ENCODE results near the gene KRT78.

The KRT78 gene

DNA sequence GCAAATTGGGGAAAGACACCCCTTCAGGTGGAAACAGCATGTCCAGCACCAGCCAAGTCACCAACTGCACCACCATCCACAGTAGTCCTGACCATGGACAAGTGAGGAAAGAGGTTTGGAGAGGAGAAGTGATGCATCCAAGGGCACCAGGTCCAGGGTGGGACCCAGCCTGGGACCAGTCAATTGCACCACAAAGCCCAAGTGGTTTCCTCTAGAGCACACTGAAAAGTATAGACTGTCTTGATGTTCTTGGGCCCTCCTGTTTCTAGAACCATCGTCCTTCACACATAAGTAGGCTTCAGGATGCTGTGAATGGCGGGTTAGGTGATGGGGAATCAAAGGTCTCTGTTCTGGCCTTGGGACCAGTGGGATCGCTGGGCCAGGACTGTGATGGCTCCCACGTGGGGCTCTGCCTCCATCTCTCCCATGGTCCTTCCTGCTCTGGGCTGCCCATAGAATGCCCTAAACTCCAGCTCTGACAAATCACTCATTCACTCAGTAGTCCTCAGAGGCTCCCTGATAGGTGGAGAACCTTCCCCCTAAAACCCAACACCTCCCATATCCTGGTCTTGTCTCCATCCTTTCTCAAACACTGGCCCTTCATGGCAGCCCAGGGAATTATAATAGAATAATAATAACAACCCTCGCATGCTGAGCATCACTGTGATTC, 23.9 kb downstream of the KRT78 start:
- DNase-seq (ENCODE audit: low read depth in 2 of 2), result no peak

DNA sequence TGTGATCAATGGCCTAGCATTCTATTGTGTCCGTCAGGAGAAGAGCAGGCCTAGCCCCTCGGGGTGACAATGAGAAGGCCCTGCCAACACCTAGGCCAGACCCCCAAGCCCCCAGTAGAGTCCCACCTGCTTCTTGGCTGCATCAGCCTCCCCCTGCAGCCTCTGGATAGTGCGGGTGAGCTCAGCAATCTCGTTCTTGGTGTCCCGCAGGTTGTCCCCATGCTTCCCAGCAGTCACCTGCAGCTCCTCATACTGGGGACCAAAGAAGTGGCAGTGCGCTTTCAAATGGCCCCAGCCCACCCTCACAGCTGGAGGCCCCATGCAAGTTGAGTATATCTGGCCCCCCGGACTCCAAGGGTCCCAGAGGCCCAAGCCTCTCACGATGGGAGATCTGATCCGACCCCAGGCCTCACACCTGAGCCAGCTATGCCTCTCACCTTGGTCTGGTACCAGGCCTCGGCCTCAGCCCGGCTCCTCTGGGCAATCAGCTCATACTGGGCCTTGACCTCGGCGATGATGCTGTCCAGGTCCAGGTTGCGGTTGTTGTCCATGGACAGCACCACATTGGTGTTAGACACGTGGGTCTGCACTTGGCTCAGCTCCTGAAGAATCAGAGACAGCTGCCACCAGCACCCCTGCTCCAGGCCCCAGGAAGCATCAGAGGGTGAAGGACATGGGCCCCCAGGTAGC, 24.9 kb downstream of the KRT78 start:
- DNase-seq (ENCODE audit: low read depth in 2 of 2), result no peak

DNA sequence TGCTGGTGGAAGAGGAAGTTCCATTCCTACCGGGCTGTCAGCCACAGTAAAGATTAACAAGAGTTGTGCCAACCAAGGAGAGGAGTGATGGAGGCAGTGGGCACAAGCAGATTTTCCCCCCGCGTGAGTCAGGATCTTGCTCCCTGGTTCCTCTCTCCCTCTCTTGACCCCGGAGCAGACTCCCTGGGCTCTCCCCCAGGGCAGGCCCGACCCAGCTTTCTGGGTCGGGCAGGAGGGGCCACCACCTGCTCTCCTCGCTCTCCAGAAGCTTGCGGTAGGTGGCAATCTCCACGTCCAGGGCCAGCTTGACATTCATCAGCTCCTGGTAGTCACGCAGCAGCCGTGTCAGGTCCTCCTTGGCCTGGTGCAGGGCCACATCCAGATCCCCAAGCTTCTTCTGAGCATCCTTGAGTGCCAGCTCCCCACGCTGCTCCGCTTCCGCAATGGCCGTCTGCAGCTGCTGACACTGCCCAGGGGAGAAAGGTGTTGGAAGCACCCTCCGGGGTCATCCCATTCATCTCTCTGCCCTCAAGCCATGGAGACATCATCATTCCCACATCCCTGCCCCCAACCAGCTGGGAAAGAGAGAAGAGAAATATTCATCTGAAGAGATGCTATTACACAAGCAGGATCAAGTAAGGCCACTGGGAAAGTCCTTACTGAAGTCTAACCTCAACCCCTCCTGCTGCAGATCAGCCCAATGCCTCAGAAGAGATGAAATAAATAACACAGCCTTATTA, 25.9 kb downstream of the KRT78 start:
- DNase-seq (ENCODE audit: low read depth in 2 of 2), result no peak

DNA sequence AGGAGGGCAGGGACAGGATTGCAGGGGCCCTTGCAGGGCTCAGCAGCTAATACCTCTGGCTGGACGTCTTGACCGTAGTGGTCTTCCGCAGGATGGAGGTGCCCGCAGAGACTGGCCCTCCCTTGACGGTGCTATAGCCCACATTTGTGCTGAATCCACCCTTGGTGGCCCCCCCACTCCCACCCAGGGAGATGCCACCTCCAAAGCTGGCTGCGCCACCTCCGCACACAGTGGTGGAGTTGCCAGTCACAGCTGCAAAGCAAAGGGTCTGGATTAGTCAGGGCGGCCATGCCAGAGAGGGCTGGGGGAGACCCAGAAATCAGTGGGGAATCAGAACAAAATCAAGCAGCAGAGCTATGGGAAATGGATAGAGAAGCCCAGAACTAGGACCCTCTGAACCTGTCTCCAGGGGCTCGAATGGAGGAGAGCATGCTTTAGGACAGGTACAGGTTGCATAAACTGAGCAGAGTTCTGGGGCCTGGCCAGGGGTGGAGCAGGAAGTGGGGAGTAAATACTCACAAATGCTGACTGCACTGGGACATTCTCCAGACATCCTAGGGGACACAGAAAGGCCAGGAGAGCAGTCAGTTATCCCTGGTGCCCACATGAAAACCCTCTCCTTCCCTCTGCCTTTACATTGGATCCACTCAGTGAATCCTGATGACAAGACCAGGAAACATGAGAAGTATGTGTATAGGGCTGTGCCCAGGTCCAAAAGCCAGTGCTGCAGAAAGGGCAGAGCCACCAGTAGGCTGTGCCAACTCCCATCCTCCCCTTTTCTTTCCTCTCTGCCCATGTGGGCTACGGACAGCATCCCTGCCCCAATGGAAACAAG, 26.8 kb downstream of the KRT78 start:
- DNase-seq (ENCODE audit: low read depth in 2 of 2), result no peak

DNA sequence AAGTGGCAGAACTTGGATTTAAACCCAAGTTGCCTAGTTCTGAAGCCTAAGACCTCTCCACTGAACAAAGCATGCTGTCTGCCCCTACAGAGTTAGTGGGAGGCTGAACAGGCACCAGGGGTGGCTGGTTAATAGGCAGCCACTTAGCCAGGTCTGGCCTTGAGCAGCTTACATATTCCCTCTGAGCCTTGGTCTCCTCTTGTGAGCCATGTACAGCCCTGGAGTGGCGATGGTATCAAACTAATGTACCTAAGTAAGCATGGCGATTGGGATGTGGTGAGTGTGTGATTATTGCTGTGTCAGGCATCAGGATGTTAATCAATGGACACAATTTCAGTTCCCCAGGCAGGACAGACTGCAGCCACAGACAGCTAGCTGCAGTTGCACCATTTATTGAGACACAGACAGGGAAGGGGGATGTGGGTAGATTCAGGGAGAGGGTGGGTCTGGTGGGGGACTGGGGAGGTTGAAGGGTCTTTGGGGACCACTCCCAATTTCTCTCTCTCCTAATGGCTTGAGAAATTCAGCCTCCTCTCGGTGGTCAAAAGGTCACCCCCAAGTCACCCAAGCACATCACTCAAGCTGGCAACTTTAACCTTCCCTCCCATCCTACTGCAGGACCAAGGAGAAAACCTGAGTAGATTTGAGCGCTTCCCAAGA, 27.6 kb downstream of the KRT78 start:
- DNase-seq (ENCODE audit: low read depth in 2 of 2), result no peak

DNA sequence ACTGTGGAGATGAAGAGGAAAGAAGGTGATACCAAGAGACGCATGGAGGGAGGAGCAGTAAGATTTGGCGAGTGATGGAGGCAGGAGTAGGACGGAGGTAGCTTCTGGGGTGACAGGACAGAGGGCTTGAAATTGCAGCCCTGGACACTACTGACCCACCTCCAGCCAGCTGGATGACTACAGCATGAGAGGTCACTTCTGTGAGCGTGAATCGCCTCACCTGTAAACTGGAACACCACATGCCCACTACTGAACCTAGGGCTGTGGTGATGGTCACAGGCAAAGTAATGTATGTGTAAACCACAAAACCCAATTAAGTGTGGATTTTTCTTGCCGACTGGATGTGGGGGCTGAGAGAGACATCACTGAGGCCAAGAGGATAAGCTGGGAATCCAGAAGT, 28.3 kb downstream of the KRT78 start:
- DNase-seq (ENCODE audit: low read depth in 2 of 2), result no peak

DNA sequence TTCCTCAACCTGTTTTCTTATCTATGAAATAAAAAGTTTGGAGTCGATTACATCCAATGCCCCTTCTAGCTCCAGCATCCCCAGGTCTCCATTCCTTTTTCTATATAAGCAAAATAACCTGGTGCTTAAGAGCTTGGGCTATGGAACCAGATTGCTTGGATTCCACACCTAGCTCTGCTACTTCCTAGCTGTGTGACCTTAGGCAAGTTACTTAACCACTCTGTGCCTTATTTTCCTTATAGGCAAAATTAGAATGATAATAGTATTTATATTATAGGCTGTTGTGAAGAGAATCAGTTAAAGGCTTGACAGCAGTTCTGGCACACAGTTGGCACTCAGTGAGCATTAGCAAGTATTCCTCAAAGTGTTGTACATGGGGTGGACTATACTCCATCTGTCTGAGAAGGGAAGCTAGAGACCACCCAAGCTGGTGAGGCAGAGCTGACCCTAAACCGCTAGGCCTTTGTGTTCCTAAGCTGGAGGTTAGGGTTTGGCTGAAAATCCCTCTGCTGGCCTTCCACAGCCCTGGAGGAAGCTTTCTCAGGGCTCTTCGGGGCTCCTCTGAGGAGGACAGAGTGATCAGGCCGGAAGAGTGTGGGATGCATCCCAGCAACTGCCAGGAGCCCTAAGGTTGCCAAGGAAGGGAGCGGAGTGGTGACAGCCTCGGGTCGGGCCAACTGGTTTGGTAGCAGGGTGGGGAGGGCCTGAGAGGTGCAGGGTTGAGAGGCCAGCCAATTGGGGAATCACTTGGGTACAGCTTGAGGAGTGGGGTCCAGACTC, 28.9 kb downstream of the KRT78 start:
- no peak for DNase-seq (ENCODE audit: low read depth in 2 of 2)

DNA sequence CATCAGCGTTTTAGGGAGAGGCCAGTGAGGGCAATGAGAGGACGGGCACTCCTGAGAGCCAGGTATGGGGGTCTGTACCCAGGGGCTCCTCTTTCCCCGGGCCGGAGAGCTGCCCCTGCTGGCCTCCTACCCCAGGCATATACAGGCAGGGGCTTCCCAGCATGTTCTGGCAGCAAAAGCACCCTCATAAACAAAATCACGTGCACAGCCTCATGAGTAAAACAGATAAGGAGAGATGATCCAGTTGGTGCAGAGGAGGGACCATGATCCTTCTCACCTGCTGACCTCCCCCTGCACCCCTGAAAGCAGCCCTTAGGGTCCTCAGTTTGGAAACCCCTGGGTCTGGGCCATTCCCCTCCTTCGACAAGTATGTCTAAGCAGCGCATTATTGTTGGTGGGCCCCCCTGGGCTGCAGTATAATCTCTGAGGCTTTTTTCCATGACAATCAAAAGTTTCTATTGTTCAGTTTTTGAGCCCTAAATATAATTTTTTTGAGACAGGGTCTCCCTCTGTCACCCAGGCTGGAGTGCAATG, 29.8 kb downstream of the KRT78 start:
- no peak for DNase-seq (ENCODE audit: low read depth in 2 of 2)

DNA sequence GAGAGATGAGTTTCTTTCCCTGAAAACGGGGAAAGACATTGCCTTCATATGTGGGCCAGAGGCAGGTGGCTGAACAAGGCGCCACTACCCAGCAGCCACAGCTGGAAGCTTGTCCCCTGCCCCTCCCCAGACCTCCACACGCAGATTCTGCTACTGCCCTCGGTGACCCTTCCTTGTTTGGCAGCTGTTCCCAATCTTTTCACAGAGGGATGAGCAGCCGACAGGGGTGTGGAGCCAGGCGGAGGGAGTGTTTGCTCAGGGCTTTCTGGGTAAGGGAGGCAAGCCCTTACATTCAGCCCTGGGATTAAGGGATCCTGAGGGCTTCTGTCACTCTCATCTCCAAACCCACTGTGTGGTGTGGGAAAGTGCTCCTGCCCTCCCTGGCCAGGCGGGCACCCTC, 30.4 kb downstream of the KRT78 start:
- DNase-seq (ENCODE audit: low read depth in 2 of 2), result no peak

DNA sequence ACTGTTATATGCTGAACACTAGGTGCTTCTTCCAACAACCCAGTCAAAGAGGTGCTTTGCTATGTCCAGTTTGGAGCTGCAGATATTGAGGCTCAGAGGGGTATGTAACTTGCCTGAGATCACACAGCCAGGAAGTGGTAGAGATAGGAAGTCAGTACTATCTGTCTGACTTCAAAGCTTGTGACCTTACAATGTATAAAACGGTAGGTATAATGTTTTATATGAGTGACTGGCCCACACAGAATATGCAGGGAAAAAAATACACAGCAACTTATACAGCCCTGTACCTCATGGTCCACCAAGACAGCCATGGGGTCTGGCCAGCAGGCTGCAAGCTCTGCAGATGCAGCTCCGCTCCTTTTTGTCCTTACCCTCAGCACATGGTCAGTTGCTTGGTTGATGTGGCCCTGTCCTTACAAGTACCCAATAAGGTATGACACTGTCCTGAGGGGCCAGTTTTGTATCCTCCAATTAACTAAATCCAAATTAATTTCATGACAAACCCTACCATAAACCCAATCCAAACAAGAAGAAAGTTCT, 31.0 kb downstream of the KRT78 start:
- no peak for DNase-seq (ENCODE audit: low read depth in 2 of 2)

DNA sequence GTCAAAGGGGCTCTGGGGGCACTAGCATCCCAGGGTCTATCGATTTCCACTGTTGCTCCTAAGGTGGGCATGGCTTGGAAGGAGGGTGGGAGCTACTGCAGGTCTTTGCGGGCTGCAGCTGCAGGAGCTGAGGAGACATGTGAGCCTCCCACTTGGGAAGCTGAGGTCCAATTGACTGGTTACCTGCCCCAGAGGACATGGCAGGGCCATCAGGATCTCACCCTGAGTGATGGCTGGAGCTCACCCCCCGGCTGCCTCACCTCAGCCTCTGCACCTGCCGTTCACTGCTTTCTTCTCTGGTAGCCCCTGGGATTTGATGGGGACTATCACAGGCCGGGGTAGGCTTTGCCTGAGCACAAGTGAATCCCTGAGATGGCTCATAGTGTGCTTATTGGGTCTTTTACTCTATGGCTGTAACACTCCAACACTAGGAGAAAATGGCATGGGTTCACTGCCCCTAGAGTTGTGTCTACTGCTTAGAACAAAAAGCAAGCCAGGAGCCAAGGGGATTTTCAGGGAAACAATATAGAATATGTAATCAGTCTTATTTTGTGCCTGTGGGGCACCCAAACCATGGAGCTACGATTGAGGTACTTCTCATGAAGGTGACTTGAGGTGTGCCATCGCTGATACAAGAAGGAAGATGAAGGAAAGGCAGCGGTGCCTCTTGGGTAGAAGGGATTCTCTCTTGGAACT, 31.6 kb downstream of the KRT78 start:
- DNase-seq (ENCODE audit: low read depth in 2 of 2), result no peak

DNA sequence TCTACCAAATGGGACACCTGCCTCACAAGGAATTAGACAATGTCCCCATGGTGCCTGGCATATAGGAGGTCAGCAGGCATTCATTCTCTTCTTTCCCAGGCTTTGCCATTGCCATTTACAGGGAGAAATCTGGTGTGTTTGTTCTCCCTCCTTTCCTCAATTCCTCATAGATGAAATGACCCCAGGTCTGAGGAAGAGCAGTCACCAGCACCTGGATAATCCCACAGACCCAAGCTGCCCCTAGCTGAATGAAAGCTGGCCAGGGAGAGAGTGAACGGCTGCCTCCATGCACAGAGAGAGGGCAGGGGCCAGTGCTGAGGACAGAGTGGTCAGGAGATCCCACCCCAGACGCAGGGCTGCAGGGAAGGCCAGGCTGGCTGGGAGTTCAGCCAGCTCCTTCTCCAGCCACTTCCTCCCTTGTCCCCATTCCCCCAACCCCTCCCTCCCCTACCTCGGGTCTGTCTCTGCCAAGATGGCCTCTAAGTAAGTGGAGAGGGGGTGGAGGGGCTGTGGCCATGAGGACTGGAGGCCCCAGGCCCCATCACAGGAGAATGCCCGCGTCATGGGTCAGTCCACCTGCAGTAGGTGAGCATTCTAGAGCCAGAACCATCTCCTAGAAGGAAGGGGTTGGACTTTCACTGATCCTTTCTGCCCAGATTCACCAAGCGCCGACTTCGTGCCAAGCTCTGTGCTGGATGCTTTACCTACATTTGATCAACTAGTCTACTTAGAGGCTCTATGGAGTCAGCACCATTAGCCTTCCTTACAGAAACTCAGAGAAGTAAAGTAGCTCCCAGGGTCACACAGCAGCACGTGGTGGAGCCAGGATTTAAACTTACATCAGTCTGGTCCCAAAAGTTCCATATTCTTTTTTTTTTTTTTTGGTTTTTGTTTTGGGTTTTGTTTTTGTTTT, 32.9 kb downstream of the KRT78 start:
- DNase-seq (ENCODE audit: low read depth in 2 of 2), result no peak

DNA sequence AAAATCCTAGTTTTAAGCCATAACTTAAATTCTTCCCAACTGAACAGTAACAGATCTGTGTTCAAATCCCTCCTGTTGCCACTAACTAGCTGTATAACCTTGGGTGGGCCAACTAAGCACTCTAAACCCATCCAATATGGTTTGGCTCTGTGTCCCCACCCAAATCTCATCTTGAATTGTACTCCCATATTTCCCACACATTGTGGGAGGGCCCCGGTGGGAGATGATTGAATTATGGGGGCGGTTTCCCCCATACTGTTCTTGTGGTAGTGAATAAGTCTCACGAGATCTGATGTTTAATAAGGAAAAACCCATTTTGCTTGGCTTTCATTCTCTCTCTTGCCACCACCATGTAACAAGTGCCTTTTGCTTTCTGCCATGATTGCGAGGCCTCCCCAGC, 33.6 kb downstream of the KRT78 start:
- DNase-seq (ENCODE audit: low read depth in 2 of 2), result no peak

DNA sequence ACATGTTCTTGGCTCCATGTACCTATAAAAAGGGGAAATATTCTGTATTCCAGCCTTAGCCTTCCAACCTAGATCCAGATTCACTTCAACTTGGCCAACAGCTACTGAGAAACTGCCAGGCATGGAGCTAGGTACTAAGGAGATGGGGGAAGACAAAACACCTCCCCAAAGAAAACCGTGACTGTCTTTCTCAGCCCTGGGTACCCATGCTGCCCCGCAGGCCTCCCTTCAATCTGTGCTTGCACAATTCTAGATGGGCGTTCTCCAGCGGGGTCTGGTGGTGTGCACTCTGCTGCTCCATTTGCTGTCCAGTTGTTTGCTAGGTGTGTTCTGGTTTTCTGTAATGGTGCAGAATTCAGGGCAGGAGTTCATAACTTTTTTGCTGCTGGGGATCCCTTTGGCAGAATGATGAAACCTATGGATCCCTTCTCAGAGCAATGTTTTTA, 34.1 kb downstream of the KRT78 start:
- no peak for DNase-seq (ENCODE audit: low read depth in 2 of 2)

DNA sequence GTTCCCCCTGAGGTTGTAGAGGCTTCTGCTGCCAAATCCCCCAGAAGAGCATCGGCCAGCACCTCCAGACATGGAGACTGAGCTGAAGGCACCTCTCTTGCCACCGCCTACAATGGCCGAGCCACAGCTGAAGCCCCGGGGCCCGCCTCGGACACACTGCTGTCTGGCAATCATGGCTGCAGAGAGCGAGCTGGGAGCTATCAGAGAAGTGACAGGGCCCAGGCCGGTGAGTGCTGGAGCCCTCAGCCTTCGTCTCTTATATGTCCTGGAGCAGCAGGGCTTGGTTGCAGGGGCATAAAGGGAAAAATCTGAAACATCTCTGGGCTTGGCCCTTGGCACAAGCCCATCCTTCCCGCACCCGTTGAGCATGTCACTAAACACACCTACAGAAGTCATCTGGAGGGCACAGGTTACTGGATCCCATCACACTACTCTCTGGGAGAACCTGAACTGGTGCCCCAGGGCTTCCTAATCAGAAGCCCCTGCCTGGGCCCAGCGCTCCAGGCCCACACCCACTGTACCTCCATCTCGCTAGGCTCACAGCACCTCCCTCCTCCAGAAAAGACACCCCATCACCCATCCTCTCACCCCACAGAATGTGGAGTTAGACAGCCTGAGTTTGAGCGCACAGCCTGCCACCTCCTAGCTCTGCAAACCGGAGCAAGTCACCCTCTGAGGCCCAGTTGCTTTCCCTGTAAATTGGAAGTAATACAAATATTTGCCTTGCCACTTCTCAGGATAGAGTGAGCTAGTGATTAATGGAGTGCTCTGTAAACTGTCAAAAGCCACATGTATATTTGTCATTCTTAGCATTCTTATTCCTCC, 34.7 kb downstream of the KRT78 start, which contains the start of gene KRT4:
KRT4 (minus strand) TSS at position 232 of the 825 bp plus-strand sequence; CDS start at position 174, 58 bp downstream.
- DNase-seq (ENCODE audit: low read depth in 2 of 2), result no peak

DNA sequence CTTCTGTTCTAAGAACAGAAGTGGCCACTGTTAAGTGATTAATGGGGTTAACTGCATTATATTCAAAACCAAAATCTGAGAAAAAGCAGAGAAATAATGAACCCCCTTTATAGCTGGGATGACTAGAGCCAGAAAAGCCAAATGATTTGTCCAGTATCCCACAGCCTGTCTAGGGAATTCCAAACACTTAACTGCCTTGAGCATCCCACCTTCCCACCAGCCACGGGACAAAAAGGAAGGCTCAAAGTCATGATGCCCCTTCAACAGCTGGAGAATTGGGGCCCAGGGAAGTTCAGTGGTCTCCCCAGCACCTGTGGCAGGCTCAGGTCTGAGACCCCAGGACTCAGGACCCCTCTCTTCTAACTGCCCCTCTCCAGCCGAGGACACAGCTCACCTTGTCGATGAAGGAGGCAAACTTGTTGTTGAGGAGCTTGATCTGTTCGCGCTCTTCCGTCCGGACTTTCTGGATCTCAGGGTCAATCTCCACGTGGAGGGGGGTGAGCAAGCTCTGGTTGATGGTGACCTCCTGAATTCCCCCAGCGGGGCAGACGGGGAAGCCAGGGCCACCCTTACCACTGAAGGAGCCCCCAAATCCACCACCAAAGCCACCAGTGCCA, 35.5 kb downstream of the KRT78 start:
- DNase-seq (ENCODE audit: low read depth in 2 of 2), result no peak

DNA sequence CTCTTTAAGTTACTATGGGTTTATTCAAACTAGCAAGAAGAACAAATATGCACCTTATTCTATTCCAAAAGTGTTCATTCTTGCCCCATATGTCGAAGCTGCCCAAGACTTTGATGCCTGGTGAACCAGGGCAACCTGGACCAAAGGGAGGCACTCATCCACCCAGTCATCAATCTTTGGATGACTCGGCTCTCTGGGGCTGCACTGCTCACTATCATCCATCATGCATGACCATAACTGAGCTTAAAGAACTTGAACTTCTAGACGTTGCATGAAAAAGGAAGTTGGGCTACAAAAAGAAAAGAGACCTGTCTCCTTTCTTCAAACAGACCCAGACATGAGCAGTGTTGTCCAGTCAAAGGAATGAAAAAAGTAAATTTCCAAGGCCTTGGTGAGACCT, 36.0 kb downstream of the KRT78 start:
- no peak for DNase-seq (ENCODE audit: low read depth in 2 of 2)
